HepG2 (cell line): ENCODE results near the gene PDZRN4. TPM values are rescaled to one million over a fixed set of nuclear protein-coding genes. Genes with fewer than 3 reads are reported as not detected.

Experiments
- ATAC-seq: fragments of 200-7000 bp; cut with Tn5 transposase; 3 replicates; pipeline ENCODE4 v1.9.1; 2020; ENCODE audit warnings: mild to moderate bottlenecking, moderate library complexity
- BruUV-seq: library from RNA; stranded (reverse); fragments of 400-500 nt; replicated peaks from 2 replicates; lab custom pipeline; 2021; lab: Mats Ljungman, UMichigan
- CTCF ChIA-PET: fragments of 300-600 bp; formaldehyde crosslinking; extraction: SDS; loops from one replicate; lab custom pipeline; 2021; ENCODE audit warnings: low total read pairs, inconsistent platforms, low intra/inter-chr PET ratio; lab: Yijun Ruan, JAX
- POLR2A ChIA-PET: fragments of 350-600 bp; sonication (Branson Sonifier 250); formaldehyde crosslinking; loops from one replicate; lab custom pipeline; 2020; ENCODE audit warnings: antibody characterized with exemption, inconsistent platforms; lab: Yijun Ruan, JAX
- DNase-seq: peaks from one replicate; pipeline ENCODE4 v3.0.0-alpha.2; 2015; ENCODE audit warnings: low spot score
- FAIRE-seq: peaks from 3 replicates; lab custom pipeline; 2011; peaks lifted over from hg19 to GRCh38; lab: Jason Lieb, UNC
- H2AFZ ChIP-seq: one replicate; pipeline ENCODE4 v1.6.1; 2011; ENCODE audit warnings: low read length, inconsistent platforms
- H3K27ac ChIP-seq: fragments of 300-600 bp; 3 replicates; pipeline ENCODE4 v1.8.0; 2011; ENCODE audit warnings: mixed run types, mild to moderate bottlenecking, mixed read lengths, low read length, inconsistent platforms; ENCODE audit not compliant: insufficient read depth; ENCODE audit errors: extremely low read length
- H3K27me3 ChIP-seq, 2 experiments: fragments of 200-600 bp in 1 of 2; 2 replicates in 1 of 2; 3 replicates in 1 of 2; pipeline versions ENCODE4 v1.6.0 to v1.8.0; 2011; ENCODE audit warnings: low read length in 2 of 2, mild to moderate bottlenecking in 2 of 2, moderate library complexity in 2 of 2, inconsistent platforms in 1 of 2; ENCODE audit not compliant: insufficient read depth in 2 of 2, control insufficient read depth in 1 of 2
- H3K36me3 ChIP-seq, 2 experiments: fragments of 200-600 bp in 1 of 2; replicated peaks in 1 of 2; 2 replicates in 1 of 2; 3 replicates in 1 of 2; pipeline versions ENCODE4 v1.5.1 to v1.8.0; 2011; ENCODE audit warnings: low read length in 2 of 2, inconsistent platforms in 1 of 2; ENCODE audit not compliant: insufficient read depth in 2 of 2, control insufficient read depth in 1 of 2
- H3K4me1 ChIP-seq: 2 replicates; pipeline ENCODE4 v1.5.1; 2012; ENCODE audit warnings: low read length, inconsistent platforms; ENCODE audit not compliant: insufficient read depth
- H3K4me2 ChIP-seq: 2 replicates; pipeline ENCODE4 v1.6.0; 2011; ENCODE audit warnings: low read depth, low read length, inconsistent platforms
- H3K4me3 ChIP-seq, 3 experiments: fragments of 200-600 bp in 1 of 3; sonication (generic), shearing (Covaris generic) in 1 of 3; replicated peaks in 1 of 3; 2 replicates each; pipeline ENCODE4 v1.5.1; 2011 to 2016; ENCODE audit warnings: low read length in 3 of 3, inconsistent platforms in 2 of 3, low read depth in 2 of 3, mild to moderate bottlenecking in 2 of 3, control low read depth in 1 of 3, mixed read lengths in 1 of 3; ENCODE audit not compliant: insufficient read depth in 1 of 3
- H3K79me2 ChIP-seq: one replicate; pipeline ENCODE4 v1.6.1; 2011; ENCODE audit warnings: low read length, inconsistent platforms; ENCODE audit not compliant: insufficient read depth
- H3K9ac ChIP-seq: 2 replicates; pipeline ENCODE4 v1.6.0; 2011; ENCODE audit warnings: mild to moderate bottlenecking, low read depth, low read length, inconsistent platforms; ENCODE audit not compliant: insufficient read depth
- H3K9me3 ChIP-seq: 2 replicates; pipeline ENCODE4 v1.5.1; 2012; ENCODE audit warnings: mild to moderate bottlenecking, low read length
- H4K20me1 ChIP-seq: 2 replicates; pipeline ENCODE4 v1.6.0; 2011; ENCODE audit warnings: inconsistent platforms, mild to moderate bottlenecking, low read length, moderate library complexity; ENCODE audit not compliant: insufficient read depth
- EEA1 ChIP-seq: sonication (generic); formaldehyde crosslinking; IDR thresholded peaks from 2 replicates; pipeline ENCODE4 v1.5.1; 2020; ENCODE audit warnings: mild to moderate bottlenecking, missing genetic modification reagents, borderline replicate concordance
- FOXA1 ChIP-seq, 2 experiments: fragments of 450-650 bp in 1 of 2; sonication (generic) in 1 of 2; formaldehyde crosslinking in 1 of 2; IDR thresholded peaks; 2 replicates each; pipeline versions ENCODE4 v1.4.0 to v1.6.1; 2016 to 2020; ENCODE audit warnings: missing genetic modification reagents in 1 of 2
- FOXA3 ChIP-seq: IDR thresholded peaks from 2 replicates; pipeline ENCODE4 v1.6.1; 2016; ENCODE audit warnings: missing genetic modification reagents, missing compliant biosample characterization
- FOXK2 ChIP-seq: fragments of 450-650 bp; IDR thresholded peaks from 2 replicates; pipeline ENCODE4 v1.6.1; 2016
- HOXA3 ChIP-seq: sonication (generic); formaldehyde crosslinking; IDR thresholded peaks from 2 replicates; pipeline ENCODE4 v1.5.0; 2020; ENCODE audit warnings: missing genetic modification reagents
- MEIS1 ChIP-seq: sonication (generic); formaldehyde crosslinking; IDR thresholded peaks from 2 replicates; pipeline ENCODE4 v1.9.0; 2021; ENCODE audit warnings: mild to moderate bottlenecking, missing genetic modification reagents, moderate library complexity, borderline replicate concordance
- POGK ChIP-seq: sonication (generic); formaldehyde crosslinking; conservative IDR thresholded peaks from 2 replicates; pipeline ENCODE4 v1.8.0; 2022; ENCODE audit warnings: mild to moderate bottlenecking, moderate library complexity, missing genetic modification reagents
- RBAK ChIP-seq: sonication (generic); formaldehyde crosslinking; IDR thresholded peaks from 2 replicates; pipeline ENCODE4 v1.5.1; 2020; ENCODE audit warnings: mild to moderate bottlenecking, missing genetic modification reagents
- SETDB1 ChIP-seq: sonication (generic); formaldehyde crosslinking; IDR thresholded peaks from 2 replicates; pipeline ENCODE4 v1.5.1; 2020; ENCODE audit warnings: missing genetic modification reagents, mild to moderate bottlenecking, borderline replicate concordance
- TCF12 ChIP-seq, 2 experiments: fragments of 450-650 bp in 1 of 2; sonication (generic) in 1 of 2; formaldehyde crosslinking in 1 of 2; IDR thresholded peaks; 2 replicates each; pipeline versions ENCODE4 v1.6.1 to v1.8.0; 2017 to 2022; ENCODE audit warnings: antibody characterized with exemption in 1 of 2, mild to moderate bottlenecking in 1 of 2, missing genetic modification reagents in 1 of 2, moderate library complexity in 1 of 2
- XRCC5 ChIP-seq: fragments of 200-400 bp; formaldehyde crosslinking; optimal IDR thresholded peaks from 2 replicates; pipeline ENCODE3; 2017; ENCODE audit warnings: mild to moderate bottlenecking, low read length
- ZKSCAN8 ChIP-seq: IDR thresholded peaks from 2 replicates; pipeline ENCODE4 v1.6.1; 2016; ENCODE audit warnings: borderline replicate concordance, missing genetic modification reagents, missing compliant biosample characterization
- ZNF326 ChIP-seq: sonication (generic); formaldehyde crosslinking; IDR thresholded peaks from 2 replicates; pipeline ENCODE4 v1.4.0; 2020; ENCODE audit warnings: missing genetic modification reagents, borderline replicate concordance
- ZNF674 ChIP-seq: sonication (generic); formaldehyde crosslinking; IDR thresholded peaks from 2 replicates; pipeline ENCODE4 v1.5.0; 2020; ENCODE audit warnings: low read depth, mild to moderate bottlenecking, missing genetic modification reagents
- WGBS: methylation state at CpG from one replicate; pipeline ENCODE4 v1.1.6; 2017; ENCODE audit warnings: low lambda C conversion rate; 5-methylcytosine and 5-hydroxymethylcytosine counted together
- in situ Hi-C: cut with HindIII; loops from 2 replicates; pipeline ENCODE4 v1.10.0; 2017; ENCODE audit warnings: low pct_unique_long_range_greater_than_20kb; ENCODE audit not compliant: extremely low pct_ligation_motif_present
- intact Hi-C: fragments of 100-400 bp; cut with micrococcal nuclease; formaldehyde crosslinking; loops from one replicate; pipeline ENCODE4 v1.10.0; 2022; ENCODE audit not compliant: unreplicated experiment
- polyA plus RNA-seq, 8 experiments: library from polyadenylated mRNA; depleted of rRNA in 3 of 8; stranded (reverse) in 7 of 8; unstranded in 1 of 8; fragments of >200 nt; fragmentation: Illumina TruSeq in 4 of 8; extraction: Trizol in 4 of 8; gene quantifications; 2 replicates each; pipeline versions ENCODE4 v1.2.1 to v1.2.3, GENCODE V29; 2011 to 2016; ENCODE audit warnings: low read depth in 4 of 8, missing spikeins in 1 of 8, mixed read lengths in 1 of 8; ENCODE audit not compliant: insufficient read depth in 1 of 8
- total RNA-seq, 5 experiments: library from RNA; depleted of rRNA; stranded (reverse); fragments of >200 nt; fragmentation: Illumina TruSeq; extraction: Trizol; gene quantifications; 2 replicates each; pipeline ENCODE4 v1.2.3, GENCODE V29; 2016; ENCODE audit warnings: low read depth in 1 of 5
- TF ChIP-seq, protein P1 (sequence below): sonication (generic); formaldehyde crosslinking; IDR thresholded peaks from 2 replicates; pipeline ENCODE4 v1.8.1; 2023; ENCODE audit warnings: mild to moderate bottlenecking, missing genetic modification reagents
- TF ChIP-seq, protein P2 (sequence below): sonication (generic); formaldehyde crosslinking; IDR thresholded peaks from 2 replicates; pipeline ENCODE4 v1.4.0; 2020; ENCODE audit warnings: missing genetic modification reagents, mild to moderate bottlenecking, borderline replicate concordance
- TF ChIP-seq, protein P3 (sequence below): sonication (generic); formaldehyde crosslinking; IDR thresholded peaks from 2 replicates; pipeline ENCODE4 v1.4.0; 2020; ENCODE audit warnings: mild to moderate bottlenecking, low read depth, missing genetic modification reagents

The PDZRN4 gene
- total and polyA plus RNA-seq, 2 of the 13 experiments (the other 11 are each of a cell fraction or from before 2014, with no cell fraction given), result not detected

DNA sequence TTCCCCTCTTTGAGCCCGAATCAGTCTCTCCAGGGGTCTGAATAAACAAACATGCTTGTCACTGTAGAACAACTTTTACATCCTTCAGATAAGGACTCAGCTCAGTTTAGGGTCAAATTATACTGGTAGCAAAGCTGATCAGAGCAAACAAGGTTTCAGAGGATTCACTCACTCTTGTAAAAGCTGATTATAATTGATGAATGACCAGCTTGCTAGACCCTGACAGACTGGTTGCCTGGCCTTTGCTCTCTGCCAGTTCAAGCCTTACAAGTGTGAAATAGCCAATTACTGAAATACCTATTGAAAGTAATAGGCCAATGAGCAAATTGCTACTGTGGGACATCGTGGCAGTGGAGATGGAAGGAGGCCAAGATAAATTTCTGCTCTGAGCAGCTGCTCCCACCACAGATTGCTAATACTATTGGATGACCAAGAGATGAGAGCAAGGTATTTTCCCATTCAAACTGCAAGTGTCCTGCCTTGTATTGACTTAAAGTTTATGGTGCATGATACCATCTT, 177.6 kb downstream of the PDZRN4 start:
- 0% methylated on average over 2 of the region's 2 CpGs for WGBS
- Histone ChIP-seq H3K27me3 (no peaks in the 10 kb centered on the region), H4K20me1 (no peaks in the 10 kb centered on the region), H3K4me2 (no peak overlapping the region), H3K27ac (no peak overlapping the region), H3K9me3 (peaks cover 10% of the 10 kb centered on the region; the same call in 1 of the 2 replicates), H3K9ac (no peak overlapping the region), H3K79me2 (no peaks in the 10 kb centered on the region), H3K4me1 (no peaks in the 10 kb centered on the region), H3K4me3 (no peak overlapping the region), H3K36me3 (no peaks in the 10 kb centered on the region), H2AFZ (no peak overlapping the region)
- DNase-seq, result no peak
- POLR2A ChIA-PET, result no interaction called here
- intact Hi-C loops, result no loop called here
- in situ Hi-C loops, result no loop called here
- FAIRE-seq, result no peak
- ATAC-seq, result no peak
- TF ChIP-seq, protein P1, sequence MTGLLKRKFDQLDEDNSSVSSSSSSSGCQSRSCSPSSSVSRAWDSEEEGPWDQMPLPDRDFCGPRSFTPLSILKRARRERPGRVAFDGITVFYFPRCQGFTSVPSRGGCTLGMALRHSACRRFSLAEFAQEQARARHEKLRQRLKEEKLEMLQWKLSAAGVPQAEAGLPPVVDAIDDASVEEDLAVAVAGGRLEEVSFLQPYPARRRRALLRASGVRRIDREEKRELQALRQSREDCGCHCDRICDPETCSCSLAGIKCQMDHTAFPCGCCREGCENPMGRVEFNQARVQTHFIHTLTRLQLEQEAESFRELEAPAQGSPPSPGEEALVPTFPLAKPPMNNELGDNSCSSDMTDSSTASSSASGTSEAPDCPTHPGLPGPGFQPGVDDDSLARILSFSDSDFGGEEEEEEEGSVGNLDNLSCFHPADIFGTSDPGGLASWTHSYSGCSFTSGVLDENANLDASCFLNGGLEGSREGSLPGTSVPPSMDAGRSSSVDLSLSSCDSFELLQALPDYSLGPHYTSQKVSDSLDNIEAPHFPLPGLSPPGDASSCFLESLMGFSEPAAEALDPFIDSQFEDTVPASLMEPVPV (CRISPR knock-in tag), result no peak
- TF ChIP-seq, protein P2, sequence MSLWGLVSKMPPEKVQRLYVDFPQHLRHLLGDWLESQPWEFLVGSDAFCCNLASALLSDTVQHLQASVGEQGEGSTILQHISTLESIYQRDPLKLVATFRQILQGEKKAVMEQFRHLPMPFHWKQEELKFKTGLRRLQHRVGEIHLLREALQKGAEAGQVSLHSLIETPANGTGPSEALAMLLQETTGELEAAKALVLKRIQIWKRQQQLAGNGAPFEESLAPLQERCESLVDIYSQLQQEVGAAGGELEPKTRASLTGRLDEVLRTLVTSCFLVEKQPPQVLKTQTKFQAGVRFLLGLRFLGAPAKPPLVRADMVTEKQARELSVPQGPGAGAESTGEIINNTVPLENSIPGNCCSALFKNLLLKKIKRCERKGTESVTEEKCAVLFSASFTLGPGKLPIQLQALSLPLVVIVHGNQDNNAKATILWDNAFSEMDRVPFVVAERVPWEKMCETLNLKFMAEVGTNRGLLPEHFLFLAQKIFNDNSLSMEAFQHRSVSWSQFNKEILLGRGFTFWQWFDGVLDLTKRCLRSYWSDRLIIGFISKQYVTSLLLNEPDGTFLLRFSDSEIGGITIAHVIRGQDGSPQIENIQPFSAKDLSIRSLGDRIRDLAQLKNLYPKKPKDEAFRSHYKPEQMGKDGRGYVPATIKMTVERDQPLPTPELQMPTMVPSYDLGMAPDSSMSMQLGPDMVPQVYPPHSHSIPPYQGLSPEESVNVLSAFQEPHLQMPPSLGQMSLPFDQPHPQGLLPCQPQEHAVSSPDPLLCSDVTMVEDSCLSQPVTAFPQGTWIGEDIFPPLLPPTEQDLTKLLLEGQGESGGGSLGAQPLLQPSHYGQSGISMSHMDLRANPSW (CRISPR knock-in tag), result no peak
- TF ChIP-seq, protein P3, sequence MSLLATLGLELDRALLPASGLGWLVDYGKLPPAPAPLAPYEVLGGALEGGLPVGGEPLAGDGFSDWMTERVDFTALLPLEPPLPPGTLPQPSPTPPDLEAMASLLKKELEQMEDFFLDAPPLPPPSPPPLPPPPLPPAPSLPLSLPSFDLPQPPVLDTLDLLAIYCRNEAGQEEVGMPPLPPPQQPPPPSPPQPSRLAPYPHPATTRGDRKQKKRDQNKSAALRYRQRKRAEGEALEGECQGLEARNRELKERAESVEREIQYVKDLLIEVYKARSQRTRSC (CRISPR knock-in tag), result no peak
- TF ChIP-seq HOXA3 (CRISPR knock-in tag) (no peak), ZNF674 (CRISPR knock-in tag) (no peak), ZNF326 (CRISPR knock-in tag) (no peak), FOXA3 (CRISPR knock-in tag) (no peak), ZKSCAN8 (CRISPR knock-in tag) (no peak), FOXA1 (IDR thresholded peaks at IDR 0.05) (no peak), FOXA1 (CRISPR knock-in tag; IDR thresholded peaks at IDR 0.05) (no peak), MEIS1 (CRISPR knock-in tag) (no peak), TCF12 (IDR thresholded peaks at IDR 0.05) (no peak), TCF12 (CRISPR knock-in tag; IDR thresholded peaks at IDR 0.05) (no peak), SETDB1 (CRISPR knock-in tag) (no peak), XRCC5 (no peak), POGK (CRISPR knock-in tag) (no peak), EEA1 (CRISPR knock-in tag) (no peak), RBAK (CRISPR knock-in tag) (no peak), FOXK2 (no peak)
- BruUV-seq, result no TSS peak
- CTCF ChIA-PET, result no interaction called here
